Stimulated activated CD4-positive, alpha-beta T cell treated with anti-CD3 and anti-CD28 coated beads, Interleukin-12 subunit alpha, Interleukin-12 subunit beta, amount 100 ng/mL, for 48 hours (primary cell): Measurements from ENCODE around the gene C16orf89.
"Not testable (repeated sequence)": the region's sequence is repeated elsewhere in the genome, so short reads cannot be mapped to it uniquely, and the experiment has no call there.

ENCODE experiments used
- DNase-seq, 3 donors: peaks; one replicate each; pipeline ENCODE4 v3.0.0-alpha.2; 2020; ENCODE audit warnings: low read depth in 2 of 3, low spot score in 1 of 3

C16orf89 gene

GRCh38 chr16:5084802-5085201, 19.0 kb upstream of the C16orf89 start:
- DNase-seq = peak; percentile 39 to 61 (median 40)

GRCh38 chr16:5084099-5084731, 18.5 kb upstream of the C16orf89 start:
- DNase-seq = not testable (repeated sequence)

GRCh38 chr16:5083646-5084045, 17.9 kb upstream of the C16orf89 start:
- not testable (repeated sequence) for DNase-seq

GRCh38 chr16:5080996-5081395, 15.2 kb upstream of the C16orf89 start:
- not testable (repeated sequence) for DNase-seq

- not testable (repeated sequence) for DNase-seq
Measured at GRCh38 chr16:5080461-5080860, 14.7 kb upstream of the C16orf89 start.

GRCh38 chr16:5078626-5079025, 12.9 kb upstream of the C16orf89 start:
- DNase-seq = no peak

- no peak for DNase-seq
Measured at GRCh38 chr16:5077304-5077703, 11.5 kb upstream of the C16orf89 start.

GRCh38 chr16:5075637-5076036, 9.9 kb upstream of the C16orf89 start:
- no peak for DNase-seq

GRCh38 chr16:5073771-5074170, 8.0 kb upstream of the C16orf89 start:
- DNase-seq = not testable (repeated sequence)

- no peak for DNase-seq
Measured at GRCh38 chr16:5073279-5073629, 7.5 kb upstream of the C16orf89 start.

- no peak for DNase-seq
Measured at GRCh38 chr16:5072334-5073278, 6.8 kb upstream of the C16orf89 start.

- peak; percentile 80 to 86 (median 85) for DNase-seq
Measured at GRCh38 chr16:5071681-5072333, 6.1 kb upstream of the C16orf89 start, which contains the start of gene ALG1. ALG1 (plus strand) TSS chr16:5071843; CDS start chr16:5071850, 7 bp downstream.

GRCh38 chr16:5071341-5071680, 5.6 kb upstream of the C16orf89 start:
- DNase-seq = no peak

GRCh38 chr16:5070431-5071186, 4.9 kb upstream of the C16orf89 start:
- DNase-seq = no peak

- no peak for DNase-seq
Measured at GRCh38 chr16:5069854-5070253, 4.1 kb upstream of the C16orf89 start.

GRCh38 chr16:5069048-5069447, 3.3 kb upstream of the C16orf89 start:
- no peak for DNase-seq

- DNase-seq = no peak
Measured at GRCh38 chr16:5066511-5066910, 755 bp upstream of the C16orf89 start.

- DNase-seq = no peak
Measured at GRCh38 chr16:5065326-5065725, 430 bp downstream of the C16orf89 start.

GRCh38 chr16:5064915-5065314, 841 bp downstream of the C16orf89 start:
- no peak for DNase-seq

- no peak for DNase-seq
Measured at GRCh38 chr16:5062790-5063765, 2.7 kb downstream of the C16orf89 start.
